ENCODE measurements around the gene MCUR1.

DNA sequence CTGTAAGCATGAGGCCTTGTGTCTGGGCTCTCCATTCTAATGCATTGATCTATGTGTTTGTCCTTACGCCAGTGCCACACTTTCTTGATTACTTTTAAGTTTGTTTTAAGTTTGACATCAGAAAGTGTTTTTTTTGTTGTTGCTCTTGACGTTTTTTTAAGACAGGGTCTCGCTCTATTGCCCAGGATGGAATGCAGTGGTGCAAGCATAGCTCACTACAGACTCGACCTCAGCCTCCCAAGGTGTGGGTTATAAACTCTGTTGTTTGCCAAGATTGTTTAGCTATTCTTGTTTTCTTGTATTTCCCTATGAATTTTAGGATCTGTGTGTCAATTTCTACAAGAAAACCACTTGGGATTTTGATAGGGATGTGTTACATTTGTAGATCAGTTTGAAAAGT, 5.6 kb downstream of the MCUR1 start:
- TF ChIP-seq, protein P1, sequence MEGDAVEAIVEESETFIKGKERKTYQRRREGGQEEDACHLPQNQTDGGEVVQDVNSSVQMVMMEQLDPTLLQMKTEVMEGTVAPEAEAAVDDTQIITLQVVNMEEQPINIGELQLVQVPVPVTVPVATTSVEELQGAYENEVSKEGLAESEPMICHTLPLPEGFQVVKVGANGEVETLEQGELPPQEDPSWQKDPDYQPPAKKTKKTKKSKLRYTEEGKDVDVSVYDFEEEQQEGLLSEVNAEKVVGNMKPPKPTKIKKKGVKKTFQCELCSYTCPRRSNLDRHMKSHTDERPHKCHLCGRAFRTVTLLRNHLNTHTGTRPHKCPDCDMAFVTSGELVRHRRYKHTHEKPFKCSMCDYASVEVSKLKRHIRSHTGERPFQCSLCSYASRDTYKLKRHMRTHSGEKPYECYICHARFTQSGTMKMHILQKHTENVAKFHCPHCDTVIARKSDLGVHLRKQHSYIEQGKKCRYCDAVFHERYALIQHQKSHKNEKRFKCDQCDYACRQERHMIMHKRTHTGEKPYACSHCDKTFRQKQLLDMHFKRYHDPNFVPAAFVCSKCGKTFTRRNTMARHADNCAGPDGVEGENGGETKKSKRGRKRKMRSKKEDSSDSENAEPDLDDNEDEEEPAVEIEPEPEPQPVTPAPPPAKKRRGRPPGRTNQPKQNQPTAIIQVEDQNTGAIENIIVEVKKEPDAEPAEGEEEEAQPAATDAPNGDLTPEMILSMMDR (conservative IDR thresholded peaks at IDR 0.05; ENCODE audit: low read depth, low read length) = no peak
- TF ChIP-seq EZH2 (IDR thresholded peaks at IDR 0.05; ENCODE audit: low read length, unreplicated experiment) = no peak
- no peak for TF ChIP-seq EZH2phosphoT487 (IDR thresholded peaks at IDR 0.05; ENCODE audit: borderline replicate concordance, low read length)

Measured in PC-3 (cell line).